Measurements from ENCODE around the gene ZNF783. TPM values are rescaled to one million over a fixed set of nuclear protein-coding genes. Genes with fewer than 3 reads are reported as not detected.

ZNF783 gene
- total RNA-seq, 1 donor from 2014 or later, result 22.9 TPM

DNA sequence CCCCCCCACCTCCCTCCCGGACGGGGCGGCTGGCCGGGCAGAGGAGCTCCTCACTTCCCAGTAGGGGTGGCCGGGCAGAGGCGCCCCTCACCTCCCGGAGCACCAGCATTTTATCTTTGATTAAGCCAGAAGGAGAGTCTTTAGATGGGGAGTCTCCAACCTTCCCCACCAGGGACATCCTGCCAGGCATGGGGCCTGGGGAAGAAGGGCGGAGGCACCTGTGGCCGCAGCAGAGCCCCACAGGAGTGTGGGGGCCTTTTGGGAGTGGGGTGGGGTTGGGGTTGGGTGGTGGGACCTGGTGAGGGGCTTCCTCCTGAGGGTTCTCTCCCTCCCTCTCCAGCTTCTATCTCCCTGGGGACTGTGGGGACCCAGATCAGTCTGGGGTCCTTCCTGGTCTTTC is 18.2 kb downstream of the ZNF783 start:
- no peak for DNase-seq

DNA sequence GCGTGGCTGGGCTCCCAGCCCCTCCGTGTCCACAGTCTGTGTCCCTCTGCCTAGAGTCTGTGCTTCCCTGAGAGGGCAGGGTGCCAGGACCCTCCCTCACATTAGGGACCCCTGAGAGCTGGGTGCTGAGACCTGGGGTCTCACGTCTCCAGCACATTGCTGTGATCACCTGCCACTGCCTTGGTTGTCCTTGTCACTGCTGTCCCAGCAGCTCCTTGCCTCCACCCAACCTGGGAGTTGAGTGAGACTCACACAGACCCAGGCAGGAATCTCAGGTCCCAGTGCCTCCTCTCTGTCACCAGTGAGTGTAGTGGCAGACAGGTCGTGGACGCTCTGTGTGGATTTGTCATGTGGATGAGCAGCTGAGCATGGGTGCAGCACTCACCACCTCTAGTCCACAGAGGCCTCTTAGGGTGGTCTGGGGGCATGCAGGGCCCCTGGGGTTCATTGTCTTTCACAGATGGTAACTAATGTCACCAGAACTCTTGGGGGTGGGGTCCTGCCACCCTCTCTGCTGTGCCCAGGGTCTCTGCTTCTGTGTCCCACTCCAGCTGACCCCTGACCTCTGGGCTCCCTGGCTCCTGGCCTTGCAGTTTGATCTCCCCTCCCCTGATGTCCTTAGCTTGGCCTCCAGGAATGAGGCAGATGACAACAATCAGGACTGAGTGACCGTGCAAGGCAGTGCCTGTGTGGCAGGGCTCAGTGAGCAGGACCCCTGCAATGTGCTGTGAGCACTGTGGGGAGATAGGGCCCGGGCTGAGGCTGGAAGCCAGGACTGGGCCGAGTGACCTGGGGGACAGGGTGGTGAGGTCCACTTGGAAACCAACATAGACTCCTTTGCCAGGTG is 18.9 kb downstream of the ZNF783 start:
- TF ChIP-seq, protein P1, sequence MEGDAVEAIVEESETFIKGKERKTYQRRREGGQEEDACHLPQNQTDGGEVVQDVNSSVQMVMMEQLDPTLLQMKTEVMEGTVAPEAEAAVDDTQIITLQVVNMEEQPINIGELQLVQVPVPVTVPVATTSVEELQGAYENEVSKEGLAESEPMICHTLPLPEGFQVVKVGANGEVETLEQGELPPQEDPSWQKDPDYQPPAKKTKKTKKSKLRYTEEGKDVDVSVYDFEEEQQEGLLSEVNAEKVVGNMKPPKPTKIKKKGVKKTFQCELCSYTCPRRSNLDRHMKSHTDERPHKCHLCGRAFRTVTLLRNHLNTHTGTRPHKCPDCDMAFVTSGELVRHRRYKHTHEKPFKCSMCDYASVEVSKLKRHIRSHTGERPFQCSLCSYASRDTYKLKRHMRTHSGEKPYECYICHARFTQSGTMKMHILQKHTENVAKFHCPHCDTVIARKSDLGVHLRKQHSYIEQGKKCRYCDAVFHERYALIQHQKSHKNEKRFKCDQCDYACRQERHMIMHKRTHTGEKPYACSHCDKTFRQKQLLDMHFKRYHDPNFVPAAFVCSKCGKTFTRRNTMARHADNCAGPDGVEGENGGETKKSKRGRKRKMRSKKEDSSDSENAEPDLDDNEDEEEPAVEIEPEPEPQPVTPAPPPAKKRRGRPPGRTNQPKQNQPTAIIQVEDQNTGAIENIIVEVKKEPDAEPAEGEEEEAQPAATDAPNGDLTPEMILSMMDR (IDR thresholded peaks at IDR 0.05; ENCODE audit: partially characterized antibody, unreplicated experiment), result no peak
- Mint-ChIP-seq H3K4me3 (ENCODE audit: unreplicated experiment) (no peak overlapping the region), H3K27me3 (ENCODE audit: unreplicated experiment) (peaks cover 12% of the 10 kb centered on the region), H3K27ac (ENCODE audit: unreplicated experiment) (no peak overlapping the region), H3K4me1 (ENCODE audit: low read depth, unreplicated experiment) (no peaks in the 10 kb centered on the region), H3K36me3 (ENCODE audit: unreplicated experiment) (peaks cover 6% of the 10 kb centered on the region), H3K9me3 (ENCODE audit: unreplicated experiment) (peaks cover 9% of the 10 kb centered on the region)
- no peak for DNase-seq

More for the DNA sequence above, 18.2 kb downstream of the ZNF783 start:
- peaks cover 7% of the 10 kb centered on the region for H3K9me3 Mint-ChIP-seq (ENCODE audit: unreplicated experiment)
- no peak overlapping the region for H3K27ac Mint-ChIP-seq (ENCODE audit: unreplicated experiment)
- no peak overlapping the region for H3K4me3 Mint-ChIP-seq (ENCODE audit: unreplicated experiment)
- peaks cover 6% of the 10 kb centered on the region for H3K36me3 Mint-ChIP-seq (ENCODE audit: unreplicated experiment)
- no peaks in the 10 kb centered on the region for H3K4me1 Mint-ChIP-seq (ENCODE audit: low read depth, unreplicated experiment)
- TF ChIP-seq, protein P1 (IDR thresholded peaks at IDR 0.05; ENCODE audit: partially characterized antibody, unreplicated experiment), result no peak
- H3K27me3 Mint-ChIP-seq (ENCODE audit: unreplicated experiment), result peaks cover 7% of the 10 kb centered on the region

DNA sequence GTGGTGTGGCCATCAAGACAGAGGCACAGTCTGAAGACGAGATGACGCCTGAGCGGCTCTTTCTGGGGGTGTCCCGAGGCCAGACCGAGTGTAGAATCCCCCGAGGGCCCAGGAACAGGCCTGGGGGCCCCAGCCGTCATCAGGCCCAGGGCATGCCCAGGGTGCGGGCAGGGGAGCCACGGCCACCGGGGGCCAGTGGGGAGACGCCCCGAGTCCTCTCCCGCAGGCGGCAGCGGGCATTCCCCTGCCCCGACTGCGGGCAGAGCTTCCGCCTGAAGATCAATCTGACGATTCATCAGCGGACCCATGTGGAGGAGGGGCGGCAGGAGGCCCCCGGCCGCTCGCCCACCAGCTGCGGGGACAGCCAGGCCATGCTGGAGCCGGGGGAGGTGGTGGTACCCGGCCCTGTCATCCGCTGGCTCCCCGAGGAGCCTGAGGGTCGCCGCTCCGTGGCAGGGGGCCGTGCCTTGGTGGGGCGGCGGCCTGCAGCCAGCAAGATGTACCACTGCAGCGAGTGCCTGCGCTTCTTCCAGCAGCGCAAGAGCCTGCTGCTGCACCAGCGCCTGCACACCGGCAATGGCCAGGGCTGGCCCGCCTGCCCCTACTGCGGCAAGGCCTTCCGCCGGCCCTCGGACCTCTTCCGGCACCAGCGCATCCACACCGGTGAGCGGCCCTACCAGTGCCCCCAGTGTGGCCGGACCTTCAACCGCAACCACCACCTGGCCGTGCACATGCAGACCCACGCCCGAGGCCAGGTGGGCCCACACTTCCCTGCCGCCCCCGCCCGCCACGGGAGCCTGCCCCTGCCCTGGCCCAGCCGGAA is 19.7 kb downstream of the ZNF783 start:
- H3K36me3 Mint-ChIP-seq (ENCODE audit: unreplicated experiment), result peaks cover 6% of the 10 kb centered on the region
- DNase-seq, result no peak
- peaks cover 14% of the 10 kb centered on the region for H3K27me3 Mint-ChIP-seq (ENCODE audit: unreplicated experiment)
- TF ChIP-seq, protein P1 (IDR thresholded peaks at IDR 0.05; ENCODE audit: partially characterized antibody, unreplicated experiment), result no peak
- no peaks in the 10 kb centered on the region for H3K4me1 Mint-ChIP-seq (ENCODE audit: low read depth, unreplicated experiment)
- H3K27ac Mint-ChIP-seq (ENCODE audit: unreplicated experiment), result no peak overlapping the region
- H3K9me3 Mint-ChIP-seq (ENCODE audit: unreplicated experiment), result peaks cover 9% of the 10 kb centered on the region
- H3K4me3 Mint-ChIP-seq (ENCODE audit: unreplicated experiment), result no peak overlapping the region

DNA sequence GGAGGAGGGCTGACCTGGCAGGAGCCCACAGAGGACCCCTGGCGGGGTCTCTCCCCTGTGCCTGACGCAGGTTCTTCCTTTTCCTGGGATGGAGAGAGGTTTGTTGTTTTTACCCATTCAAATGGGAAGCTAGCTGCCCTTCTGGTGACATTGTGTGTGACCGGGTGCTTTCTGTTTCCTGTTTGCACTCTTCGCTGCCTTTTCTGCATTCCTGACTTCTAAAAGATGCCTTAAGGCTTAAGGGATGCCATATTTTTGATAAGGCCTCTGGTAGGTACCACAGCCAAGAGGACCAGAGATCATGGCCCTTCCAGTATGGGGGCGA is 20.3 kb downstream of the ZNF783 start:
- TF ChIP-seq, protein P1 (IDR thresholded peaks at IDR 0.05; ENCODE audit: partially characterized antibody, unreplicated experiment), result no peak
- Mint-ChIP-seq H3K36me3 (ENCODE audit: unreplicated experiment) (peaks cover 6% of the 10 kb centered on the region), H3K4me1 (ENCODE audit: low read depth, unreplicated experiment) (no peaks in the 10 kb centered on the region), H3K27ac (ENCODE audit: unreplicated experiment) (no peak overlapping the region), H3K4me3 (ENCODE audit: unreplicated experiment) (no peak overlapping the region), H3K27me3 (ENCODE audit: unreplicated experiment) (peaks cover 14% of the 10 kb centered on the region), H3K9me3 (ENCODE audit: unreplicated experiment) (peaks cover 9% of the 10 kb centered on the region)
- DNase-seq, result no peak

DNA sequence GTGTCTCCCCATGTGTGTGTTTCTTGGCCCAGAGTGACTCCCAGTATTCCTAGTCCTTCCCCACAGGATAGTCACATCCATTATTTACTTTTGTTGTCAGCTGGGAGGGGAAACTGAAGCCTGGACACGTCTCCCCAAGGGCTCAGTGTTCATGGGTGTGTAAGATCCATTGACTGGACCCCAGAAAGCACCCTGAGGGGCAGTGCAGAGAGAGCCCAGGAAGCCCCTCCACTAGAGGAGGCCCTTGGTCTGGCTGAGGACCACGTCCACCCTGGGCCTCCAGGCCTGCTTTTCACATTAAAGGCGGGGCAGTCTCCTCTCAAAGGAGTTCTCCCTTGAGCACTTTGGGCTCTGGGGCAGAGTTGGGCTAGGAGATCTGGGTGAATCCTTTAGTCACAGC is 21.3 kb downstream of the ZNF783 start:
- no peak overlapping the region for H3K4me3 Mint-ChIP-seq (ENCODE audit: unreplicated experiment)
- H3K27me3 Mint-ChIP-seq (ENCODE audit: unreplicated experiment), result peaks cover 16% of the 10 kb centered on the region
- H3K4me1 Mint-ChIP-seq (ENCODE audit: low read depth, unreplicated experiment), result no peaks in the 10 kb centered on the region
- H3K9me3 Mint-ChIP-seq (ENCODE audit: unreplicated experiment), result peaks cover 11% of the 10 kb centered on the region
- DNase-seq, result no peak
- H3K27ac Mint-ChIP-seq (ENCODE audit: unreplicated experiment), result no peak overlapping the region
- TF ChIP-seq, protein P1 (IDR thresholded peaks at IDR 0.05; ENCODE audit: partially characterized antibody, unreplicated experiment), result no peak
- H3K36me3 Mint-ChIP-seq (ENCODE audit: unreplicated experiment), result peaks cover 6% of the 10 kb centered on the region
